Activated B cell treated with CpG ODN at 0.5 μM for 24 hours (primary cell): ENCODE results near the gene DPP10. TPM values are rescaled to one million over a fixed set of nuclear protein-coding genes. Genes with fewer than 3 reads are reported as not detected.
"Not testable (repeated sequence)": the region's sequence is repeated elsewhere in the genome, so short reads cannot be mapped to it uniquely, and the experiment has no call there.

ENCODE experiments used
- ATAC-seq: fragments of 200-7000 bp; cut with Tn5 transposase; one replicate; pipeline ENCODE4 v1.10.0; 2021; ENCODE audit warnings: low read depth, mild to moderate bottlenecking, moderate library complexity
- CTCF ChIA-PET: fragments of 350-600 bp; sonication (Branson Sonifier 250); formaldehyde crosslinking; loops from one replicate; lab custom pipeline; 2021; ENCODE audit warnings: antibody characterized with exemption; lab: Charles Lee
- POLR2A ChIA-PET: fragments of 350-600 bp; sonication (Branson Sonifier 250); formaldehyde crosslinking; loops from one replicate; lab custom pipeline; 2021; ENCODE audit warnings: antibody characterized with exemption; lab: Charles Lee
- DNase-seq: peaks from one replicate; pipeline ENCODE4 v3.0.0; 2022
- H3K27ac Mint-ChIP-seq: one replicate; pipeline ENCODE4 v1.8.0; 2020; ENCODE audit warnings: mixed read lengths
- H3K27me3 Mint-ChIP-seq: one replicate; pipeline ENCODE4 v1.8.0; 2021; ENCODE audit warnings: mixed read lengths
- H3K36me3 Mint-ChIP-seq: one replicate; pipeline ENCODE4 v1.8.0; 2021; ENCODE audit warnings: low read depth, mixed read lengths
- H3K4me1 Mint-ChIP-seq: one replicate; pipeline ENCODE4 v1.8.0; 2021; ENCODE audit warnings: mixed read lengths
- H3K4me3 Mint-ChIP-seq: one replicate; pipeline ENCODE4 v1.8.0; 2020; ENCODE audit warnings: mild to moderate bottlenecking, mixed read lengths
- H3K9me3 Mint-ChIP-seq: one replicate; pipeline ENCODE4 v1.8.0; 2020; ENCODE audit warnings: mixed read lengths
- intact Hi-C: fragments of 100-400 bp; cut with micrococcal nuclease; formaldehyde crosslinking; loops from one replicate; pipeline ENCODE4 v1.15.1; 2024
- total RNA-seq: library from RNA; stranded (reverse); gene quantifications from 2 replicates; pipeline ENCODE4 v1.2.3, GENCODE V29; 2022
- TF ChIP-seq, protein P1 (sequence below): fragments of 200-600 bp; IDR thresholded peaks from one replicate; pipeline ENCODE4 v1.8.0; 2022; ENCODE audit warnings: antibody characterized with exemption, mild to moderate bottlenecking

DPP10 gene
- total RNA-seq, 1 donor from 2014 or later: not detected

DNA sequence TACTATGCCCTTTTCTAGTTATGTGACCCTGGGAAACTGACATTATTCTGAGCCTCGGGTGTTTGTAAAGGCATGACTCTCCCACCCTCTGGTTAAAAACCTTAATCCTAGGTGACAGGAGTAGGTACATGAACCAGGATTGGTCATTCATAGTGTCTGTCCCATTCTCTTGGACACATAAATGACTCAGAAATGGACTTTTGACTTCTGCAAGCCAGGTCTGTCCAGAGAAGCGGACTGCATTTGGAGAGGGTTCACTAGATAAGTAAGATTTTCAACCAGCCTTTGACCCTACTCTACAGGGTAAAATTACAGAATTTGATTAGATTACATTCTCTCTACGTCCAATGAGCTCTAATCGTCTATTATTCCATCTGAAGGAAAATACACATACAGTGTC is 285.9 kb downstream of the DPP10 start:
- Mint-ChIP-seq H3K4me1 (no peaks in the 10 kb centered on the region), H3K36me3 (no peaks in the 10 kb centered on the region), H3K4me3 (no peak overlapping the region), H3K9me3 (no peaks in the 10 kb centered on the region), H3K27ac (no peak overlapping the region), H3K27me3 (no peaks in the 10 kb centered on the region)
- TF ChIP-seq, protein P1, sequence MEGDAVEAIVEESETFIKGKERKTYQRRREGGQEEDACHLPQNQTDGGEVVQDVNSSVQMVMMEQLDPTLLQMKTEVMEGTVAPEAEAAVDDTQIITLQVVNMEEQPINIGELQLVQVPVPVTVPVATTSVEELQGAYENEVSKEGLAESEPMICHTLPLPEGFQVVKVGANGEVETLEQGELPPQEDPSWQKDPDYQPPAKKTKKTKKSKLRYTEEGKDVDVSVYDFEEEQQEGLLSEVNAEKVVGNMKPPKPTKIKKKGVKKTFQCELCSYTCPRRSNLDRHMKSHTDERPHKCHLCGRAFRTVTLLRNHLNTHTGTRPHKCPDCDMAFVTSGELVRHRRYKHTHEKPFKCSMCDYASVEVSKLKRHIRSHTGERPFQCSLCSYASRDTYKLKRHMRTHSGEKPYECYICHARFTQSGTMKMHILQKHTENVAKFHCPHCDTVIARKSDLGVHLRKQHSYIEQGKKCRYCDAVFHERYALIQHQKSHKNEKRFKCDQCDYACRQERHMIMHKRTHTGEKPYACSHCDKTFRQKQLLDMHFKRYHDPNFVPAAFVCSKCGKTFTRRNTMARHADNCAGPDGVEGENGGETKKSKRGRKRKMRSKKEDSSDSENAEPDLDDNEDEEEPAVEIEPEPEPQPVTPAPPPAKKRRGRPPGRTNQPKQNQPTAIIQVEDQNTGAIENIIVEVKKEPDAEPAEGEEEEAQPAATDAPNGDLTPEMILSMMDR: no peak
- DNase-seq: no peak
- ChIA-PET CTCF (no interaction called here), POLR2A (no interaction called here)
- ATAC-seq: no peak
- intact Hi-C loops: no loop called here

DNA sequence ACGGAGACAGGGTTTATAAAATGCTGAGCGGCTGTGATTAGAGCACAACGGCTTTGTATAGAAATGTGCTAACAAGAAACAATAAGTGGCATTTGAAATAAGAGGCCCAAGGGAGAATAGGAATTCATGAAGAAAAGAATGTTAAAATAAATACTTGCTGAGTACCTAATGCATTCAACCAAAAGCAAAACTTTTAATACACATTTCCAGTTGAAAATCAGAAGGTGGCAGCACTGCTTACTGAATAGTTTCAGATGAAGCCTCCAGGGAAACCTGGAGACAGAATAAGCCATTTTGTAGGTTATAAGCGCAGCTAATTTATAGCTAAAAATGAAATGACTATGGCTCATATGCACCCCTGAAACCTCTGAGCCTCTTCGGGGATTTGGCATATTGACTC is 286.6 kb downstream of the DPP10 start:
- intact Hi-C loops: no loop called here

DNA sequence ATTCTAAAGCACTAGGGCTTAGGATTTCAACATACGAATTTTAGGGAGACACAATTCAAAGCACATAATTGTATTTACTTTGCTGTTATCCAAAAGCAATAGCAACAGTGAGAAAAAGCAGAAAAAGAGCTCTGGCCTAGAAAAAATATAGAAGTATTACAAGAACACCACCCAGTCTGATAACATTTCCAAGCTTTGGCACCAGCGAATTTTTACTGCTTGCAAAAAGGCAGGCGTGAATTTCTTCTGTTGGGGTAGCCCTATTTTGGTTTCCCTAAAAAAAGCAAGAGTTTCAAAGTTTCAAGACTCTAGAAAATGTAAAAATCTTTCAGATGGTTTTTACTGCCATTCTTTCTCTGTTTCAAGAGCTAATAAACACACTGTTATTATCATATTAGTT is 292.7 kb downstream of the DPP10 start:
- no peaks in the 10 kb centered on the region for H3K4me1 Mint-ChIP-seq
- DNase-seq (no peak), ATAC-seq (no peak)
- CTCF ChIA-PET: no interaction called here
- no peaks in the 10 kb centered on the region for H3K36me3 Mint-ChIP-seq
- TF ChIP-seq, protein P1: no peak
- H3K4me3 Mint-ChIP-seq: no peak overlapping the region
- intact Hi-C loops: no loop called here
- POLR2A ChIA-PET: no interaction called here
- H3K9me3 Mint-ChIP-seq: no peaks in the 10 kb centered on the region
- no peak overlapping the region for H3K27ac Mint-ChIP-seq
- H3K27me3 Mint-ChIP-seq: no peaks in the 10 kb centered on the region

More for the DNA sequence above, 286.6 kb downstream of the DPP10 start:
- no peaks in the 10 kb centered on the region for H3K36me3 Mint-ChIP-seq
- DNase-seq (no peak), ATAC-seq (no peak)
- no peaks in the 10 kb centered on the region for H3K9me3 Mint-ChIP-seq
- TF ChIP-seq, protein P1: no peak
- H3K27me3 Mint-ChIP-seq: no peaks in the 10 kb centered on the region
- no peak overlapping the region for H3K4me3 Mint-ChIP-seq
- H3K4me1 Mint-ChIP-seq: no peaks in the 10 kb centered on the region
- no peak overlapping the region for H3K27ac Mint-ChIP-seq
- POLR2A ChIA-PET: no interaction called here
- CTCF ChIA-PET: no interaction called here

DNA sequence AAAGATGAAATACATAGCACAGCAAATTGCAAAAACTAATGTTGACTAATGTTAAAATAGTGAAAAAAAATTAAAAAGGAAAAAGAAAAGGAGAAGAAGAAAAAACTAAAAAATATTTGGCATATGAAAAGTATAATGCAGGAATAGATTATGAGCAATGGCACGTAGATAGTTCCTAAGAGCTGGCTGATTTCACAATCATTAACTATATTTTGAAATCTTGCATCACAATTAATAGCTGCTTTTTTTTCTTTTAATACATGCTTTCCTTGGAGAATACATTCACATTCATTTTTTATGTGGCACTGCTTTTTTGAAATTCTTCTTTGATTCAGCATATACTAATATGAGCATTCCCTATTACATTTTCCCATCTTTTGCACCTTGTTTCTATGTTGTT is 299.8 kb downstream of the DPP10 start:
- no peaks in the 10 kb centered on the region for H3K36me3 Mint-ChIP-seq
- POLR2A ChIA-PET: no interaction called here
- H3K27ac Mint-ChIP-seq: no peak overlapping the region
- intact Hi-C loops: no loop called here
- CTCF ChIA-PET: no interaction called here
- no peaks in the 10 kb centered on the region for H3K4me1 Mint-ChIP-seq
- H3K9me3 Mint-ChIP-seq: no peaks in the 10 kb centered on the region
- no peaks in the 10 kb centered on the region for H3K27me3 Mint-ChIP-seq
- DNase-seq: no peak
- ATAC-seq: no peak
- no peak overlapping the region for H3K4me3 Mint-ChIP-seq
- TF ChIP-seq, protein P1: no peak

DNA sequence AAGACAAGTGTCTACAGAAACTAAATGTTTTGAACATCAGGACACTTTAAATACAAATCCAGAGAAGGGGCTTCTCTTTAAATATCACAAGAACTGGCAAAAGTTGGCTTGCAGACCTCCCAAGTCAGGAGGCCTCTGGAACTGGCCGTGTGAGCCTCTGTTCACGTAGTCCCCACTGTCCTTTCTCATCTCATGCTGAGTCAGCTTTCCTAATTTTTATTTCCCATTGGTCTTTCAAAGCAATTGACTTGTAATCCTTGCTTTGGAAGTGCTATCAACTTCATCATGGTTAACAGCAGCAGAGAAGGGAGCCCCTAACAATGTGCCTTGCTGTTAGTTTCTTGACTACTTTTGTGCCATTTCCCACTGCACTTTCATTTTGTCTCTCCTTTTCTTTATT is 303.3 kb downstream of the DPP10 start:
- Mint-ChIP-seq H3K4me3 (no peak overlapping the region), H3K36me3 (no peaks in the 10 kb centered on the region), H3K4me1 (no peaks in the 10 kb centered on the region), H3K27me3 (no peaks in the 10 kb centered on the region), H3K9me3 (no peaks in the 10 kb centered on the region), H3K27ac (no peak overlapping the region)
- CTCF ChIA-PET: no interaction called here
- POLR2A ChIA-PET: no interaction called here
- no peak for DNase-seq
- TF ChIP-seq, protein P1: no peak
- intact Hi-C loops: no loop called here
- no peak for ATAC-seq

DNA sequence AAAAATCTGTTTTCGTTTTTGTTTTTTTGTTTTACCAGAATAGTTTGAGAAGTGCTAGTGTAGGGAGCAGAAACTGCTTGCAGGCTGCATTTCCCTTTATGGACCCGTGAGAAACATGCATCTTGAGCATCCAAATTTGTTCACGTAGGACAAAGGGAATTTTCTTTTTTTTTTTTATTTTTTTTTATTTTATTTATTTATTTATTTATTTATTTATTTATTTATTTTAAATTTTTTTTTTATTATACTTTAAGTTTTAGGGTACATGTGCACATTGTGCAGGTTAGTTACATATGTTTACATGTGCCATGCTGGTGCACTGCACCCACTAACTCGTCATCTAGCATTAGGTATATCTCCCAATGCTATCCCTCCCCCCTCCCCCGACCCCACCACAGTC is 305.7 kb downstream of the DPP10 start:
- intact Hi-C loops, H3K27ac Mint-ChIP-seq, ATAC-seq, H3K9me3 Mint-ChIP-seq, H3K27me3 Mint-ChIP-seq, H3K36me3 Mint-ChIP-seq, H3K4me3 Mint-ChIP-seq, DNase-seq, H3K4me1 Mint-ChIP-seq, POLR2A ChIA-PET, CTCF ChIA-PET: not testable (repeated sequence)
